Measurements from ENCODE around the gene MYBL2. TPM values are rescaled to one million over a fixed set of nuclear protein-coding genes. Genes with fewer than 3 reads are reported as not detected.

Gene MYBL2
- total RNA-seq (2014; rRNA removed; shearing (Covaris generic)) (6.1 and 8.1 TPM in 2 replicates), polyA plus RNA-seq (2016; fragmentation: Nextera tagmentation; extraction: Ambion mirVana) (11.7 and 12.9 TPM in 2 replicates)

GRCh38 chr20:43666376-43667328, at the start of gene MYBL2:
TSS of gene MYBL2 (plus strand) at chr20:43667114. CDS start at chr20:43667284, 170 bp downstream.
- DNase-seq: peak; percentile 86
- no peaks in the 10 kb centered on the region for H3K9me2 ChIP-seq (ENCODE audit: insufficient read depth)
- no peaks in the 10 kb centered on the region for H4K20me1 ChIP-seq (ENCODE audit: insufficient read depth)
- no peaks in the 10 kb centered on the region for H3K36me3 ChIP-seq (ENCODE audit: low read depth)
- peak within 1 kb of the TSS; percentile 62 for H3K4me2 ChIP-seq (ENCODE audit: unreplicated experiment)
- no peaks in the 10 kb centered on the region for H3K9me3 ChIP-seq (ENCODE audit: low read depth)
- H3K4me3 ChIP-seq: peak within 1 kb of the TSS; percentile 59
- H3K4me1 ChIP-seq (ENCODE audit: insufficient read depth): peaks cover 6% of the 10 kb centered on the region; the same call in 1 of the 2 replicates
- no peaks in the 10 kb centered on the region for H3K27me3 ChIP-seq (replicated peaks; ENCODE audit: insufficient read depth)
- TF ChIP-seq EZH2phosphoT487 (IDR thresholded peaks at IDR 0.05; ENCODE audit: insufficient read depth, low read depth) (no peak), EZH2 (IDR thresholded peaks at IDR 0.05; ENCODE audit: insufficient read depth, poor library complexity, severe bottlenecking) (no peak)
- peak within 1 kb of the TSS; percentile 65 for H2AFZ ChIP-seq
- in situ Hi-C loops (cut with MboI): no loop called here
- peak within 1 kb of the TSS; percentile 61 for H3K9ac ChIP-seq
- WGBS, 2 experiments (ENCODE audit: low coverage in 1 of 2, low lambda C conversion rate in 2 of 2, missing lambda C conversion rate in 2 of 2): 13 to 30% methylated on average over 36 to 45 of the region's 90 CpGs
- H3F3A ChIP-seq (ENCODE audit: insufficient read depth): peaks cover 5% of the 10 kb centered on the region; the same call in 1 of the 2 replicates
- H3K27ac ChIP-seq: no peak within 1 kb of the TSS
- no peaks in the 10 kb centered on the region for H3K79me2 ChIP-seq (ENCODE audit: insufficient read depth)

GRCh38 chr20:43631598-43631997, 35.3 kb upstream of the MYBL2 start:
- no peaks in the 10 kb centered on the region for H3K9me3 ChIP-seq (ENCODE audit: low read depth)
- no peaks in the 10 kb centered on the region for H3K27me3 ChIP-seq (replicated peaks; ENCODE audit: insufficient read depth)
- H3K4me1 ChIP-seq (ENCODE audit: insufficient read depth): no peaks in the 10 kb centered on the region
- no peak overlapping the region for H3K27ac ChIP-seq
- H2AFZ ChIP-seq: no peak overlapping the region
- no peaks in the 10 kb centered on the region for H3K79me2 ChIP-seq (ENCODE audit: insufficient read depth)
- H3K9ac ChIP-seq: no peak overlapping the region
- no peaks in the 10 kb centered on the region for H4K20me1 ChIP-seq (ENCODE audit: insufficient read depth)
- TF ChIP-seq EZH2 (IDR thresholded peaks at IDR 0.05; ENCODE audit: insufficient read depth, poor library complexity, severe bottlenecking): no peak
- TF ChIP-seq EZH2phosphoT487 (IDR thresholded peaks at IDR 0.05; ENCODE audit: insufficient read depth, low read depth): no peak
- no peaks in the 10 kb centered on the region for H3F3A ChIP-seq (ENCODE audit: insufficient read depth)
- in situ Hi-C loops (cut with MboI): no loop called here
- no peak for DNase-seq
- peaks cover 12% of the 10 kb centered on the region; the same call in 1 of the 2 replicates for H3K36me3 ChIP-seq (ENCODE audit: low read depth)
- H3K4me3 ChIP-seq: no peak overlapping the region
- H3K9me2 ChIP-seq (ENCODE audit: insufficient read depth): no peaks in the 10 kb centered on the region
- WGBS, 2 experiments (ENCODE audit: low coverage in 1 of 2, low lambda C conversion rate in 2 of 2, missing lambda C conversion rate in 2 of 2): 89 to 94% methylated on average over 7 to 8 of the region's 8 CpGs
- no peak overlapping the region for H3K4me2 ChIP-seq (ENCODE audit: unreplicated experiment)

GRCh38 chr20:43636429-43636828, 30.5 kb upstream of the MYBL2 start:
- Histone ChIP-seq H2AFZ (no peak overlapping the region), H3K9me3 (ENCODE audit: low read depth) (no peaks in the 10 kb centered on the region), H3K4me3 (no peak overlapping the region), H3F3A (ENCODE audit: insufficient read depth) (no peaks in the 10 kb centered on the region), H3K4me2 (ENCODE audit: unreplicated experiment) (no peak overlapping the region), H3K27ac (no peak overlapping the region), H3K9me2 (ENCODE audit: insufficient read depth) (no peaks in the 10 kb centered on the region), H3K27me3 (replicated peaks; ENCODE audit: insufficient read depth) (no peaks in the 10 kb centered on the region), H3K4me1 (ENCODE audit: insufficient read depth) (no peaks in the 10 kb centered on the region), H4K20me1 (ENCODE audit: insufficient read depth) (no peaks in the 10 kb centered on the region), H3K36me3 (ENCODE audit: low read depth) (peaks cover 30% of the 10 kb centered on the region), H3K79me2 (ENCODE audit: insufficient read depth) (no peaks in the 10 kb centered on the region), H3K9ac (no peak overlapping the region)
- DNase-seq: no peak
- in situ Hi-C loops (cut with MboI): no loop called here
- TF ChIP-seq EZH2phosphoT487 (IDR thresholded peaks at IDR 0.05; ENCODE audit: insufficient read depth, low read depth) (no peak), EZH2 (IDR thresholded peaks at IDR 0.05; ENCODE audit: insufficient read depth, poor library complexity, severe bottlenecking) (no peak)
- WGBS, 2 experiments (ENCODE audit: low coverage in 1 of 2, low lambda C conversion rate in 2 of 2, missing lambda C conversion rate in 2 of 2): 95 to 99% methylated on average over 2 of the region's 2 CpGs

- Histone ChIP-seq H3K9me2 (ENCODE audit: insufficient read depth) (no peaks in the 10 kb centered on the region), H3K79me2 (ENCODE audit: insufficient read depth) (no peaks in the 10 kb centered on the region), H3K27me3 (replicated peaks; ENCODE audit: insufficient read depth) (no peaks in the 10 kb centered on the region), H3K9me3 (ENCODE audit: low read depth) (no peaks in the 10 kb centered on the region), H3K36me3 (ENCODE audit: low read depth) (peaks cover 21% of the 10 kb centered on the region), H4K20me1 (ENCODE audit: insufficient read depth) (no peaks in the 10 kb centered on the region), H3K9ac (no peak overlapping the region), H2AFZ (no peak overlapping the region), H3K4me2 (ENCODE audit: unreplicated experiment) (no peak overlapping the region), H3K4me1 (ENCODE audit: insufficient read depth) (no peaks in the 10 kb centered on the region), H3K27ac (no peak overlapping the region), H3F3A (ENCODE audit: insufficient read depth) (no peaks in the 10 kb centered on the region), H3K4me3 (no peak overlapping the region)
- WGBS, 2 experiments (ENCODE audit: low coverage in 1 of 2, low lambda C conversion rate in 2 of 2, missing lambda C conversion rate in 2 of 2): 98 to 100% methylated on average over 4 of the region's 4 CpGs
- in situ Hi-C loops (cut with MboI): no loop called here
- TF ChIP-seq EZH2 (IDR thresholded peaks at IDR 0.05; ENCODE audit: insufficient read depth, poor library complexity, severe bottlenecking): no peak
- TF ChIP-seq EZH2phosphoT487 (IDR thresholded peaks at IDR 0.05; ENCODE audit: insufficient read depth, low read depth): no peak
- DNase-seq: no peak
Measured at GRCh38 chr20:43642548-43642947, 24.4 kb upstream of the MYBL2 start.

All from GM23248 (cell line).